SK-N-MC (cell line): ENCODE data around the gene MAMDC4.

Source experiments
- EZH2 ChIP-seq: fragments of 200-600 bp; sonication (generic); IDR thresholded peaks from one replicate; pipeline ENCODE4 v1.6.1; 2017; ENCODE audit warnings: antibody characterized with exemption
- POLR2AphosphoS5 ChIP-seq: IDR thresholded peaks from 2 replicates; pipeline ENCODE4 v1.6.1; 2012; ENCODE audit warnings: mild to moderate bottlenecking, low read depth, low read length, borderline replicate concordance

GRCh38 chr9:136835932-136836904, 15.9 kb upstream of the MAMDC4 start:
- TF ChIP-seq EZH2 (no peak), POLR2AphosphoS5 (no peak)
